Cardiac muscle cell (in vitro differentiated cells and primary cell): ENCODE measurements around the gene BCAS3. TPM values are rescaled to one million over a fixed set of nuclear protein-coding genes. Genes with fewer than 3 reads are reported as not detected.
A peak's percentile ranks its signal among the peaks of the same experiment; 100 is the strongest.

Source experiments
- DNase-seq, 2 donors: peaks; one replicate each; pipeline versions ENCODE4 v3.0.0 to v3.0.0-alpha.2; 2010 to 2017; ENCODE audit warnings: low read depth in 1 of 2, low spot score in 1 of 2
- H3K27ac ChIP-seq: fragments of 200-600 bp; sonication (generic); 2 replicates; pipeline ENCODE4 v1.5.1; 2016
- H3K27me3 ChIP-seq: fragments of 200-600 bp; sonication (generic); 2 replicates; pipeline ENCODE4 v1.6.0; 2016; ENCODE audit warnings: control low read depth
- H3K36me3 ChIP-seq: fragments of 200-600 bp; sonication (generic); 2 replicates; pipeline ENCODE4 v1.5.1; 2016; ENCODE audit warnings: control low read depth
- H3K4me1 ChIP-seq: fragments of 200-600 bp; sonication (generic); 2 replicates; pipeline ENCODE4 v1.8.1; 2017; ENCODE audit warnings: low read depth, mild to moderate bottlenecking, mixed run types
- H3K4me3 ChIP-seq: fragments of 200-600 bp; sonication (generic); 2 replicates; pipeline ENCODE4 v1.5.1; 2016; ENCODE audit warnings: mild to moderate bottlenecking
- H3K9me3 ChIP-seq: fragments of 200-600 bp; sonication (generic); 2 replicates; pipeline ENCODE4 v1.5.1; 2017; ENCODE audit warnings: low read depth, mild to moderate bottlenecking, control low read depth
- polyA plus RNA-seq: library from polyadenylated mRNA; unstranded; fragments of >200 nt; fragmentation: Nextera tagmentation; extraction: Ambion mirVana; gene quantifications from 2 replicates; pipeline ENCODE4 v1.2.1, GENCODE V29; 2016
- total RNA-seq: library from RNA; depleted of rRNA; stranded (reverse); fragments of >200 nt; gene quantifications from 2 replicates; pipeline ENCODE4 v1.2.3, GENCODE V29; 2016
- TF ChIP-seq, protein P1 (sequence below): IDR thresholded peaks from 2 replicates; pipeline ENCODE4 v1.5.1; 2012; ENCODE audit warnings: low read depth, mild to moderate bottlenecking, low read length

The BCAS3 gene
- total and polyA plus RNA-seq, 2 experiments from 2014 or later = 36.5 to 39.6 TPM

- TF ChIP-seq, protein P1, sequence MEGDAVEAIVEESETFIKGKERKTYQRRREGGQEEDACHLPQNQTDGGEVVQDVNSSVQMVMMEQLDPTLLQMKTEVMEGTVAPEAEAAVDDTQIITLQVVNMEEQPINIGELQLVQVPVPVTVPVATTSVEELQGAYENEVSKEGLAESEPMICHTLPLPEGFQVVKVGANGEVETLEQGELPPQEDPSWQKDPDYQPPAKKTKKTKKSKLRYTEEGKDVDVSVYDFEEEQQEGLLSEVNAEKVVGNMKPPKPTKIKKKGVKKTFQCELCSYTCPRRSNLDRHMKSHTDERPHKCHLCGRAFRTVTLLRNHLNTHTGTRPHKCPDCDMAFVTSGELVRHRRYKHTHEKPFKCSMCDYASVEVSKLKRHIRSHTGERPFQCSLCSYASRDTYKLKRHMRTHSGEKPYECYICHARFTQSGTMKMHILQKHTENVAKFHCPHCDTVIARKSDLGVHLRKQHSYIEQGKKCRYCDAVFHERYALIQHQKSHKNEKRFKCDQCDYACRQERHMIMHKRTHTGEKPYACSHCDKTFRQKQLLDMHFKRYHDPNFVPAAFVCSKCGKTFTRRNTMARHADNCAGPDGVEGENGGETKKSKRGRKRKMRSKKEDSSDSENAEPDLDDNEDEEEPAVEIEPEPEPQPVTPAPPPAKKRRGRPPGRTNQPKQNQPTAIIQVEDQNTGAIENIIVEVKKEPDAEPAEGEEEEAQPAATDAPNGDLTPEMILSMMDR = no peak
- H3K36me3 ChIP-seq = peaks cover 27% of the 10 kb centered on the region
- H3K4me3 ChIP-seq = peak overlapping the region; percentile 63
- H3K4me1 ChIP-seq = peaks cover 39% of the 10 kb centered on the region
- H3K27ac ChIP-seq = no peak overlapping the region
- no peaks in the 10 kb centered on the region for H3K9me3 ChIP-seq
- peaks cover 58% of the 10 kb centered on the region for H3K27me3 ChIP-seq
- peak in 1 of 2 donors; percentile 39 for DNase-seq
Measured at GRCh38 chr17:61402978-61403800, 725.5 kb downstream of the BCAS3 start.

DNA sequence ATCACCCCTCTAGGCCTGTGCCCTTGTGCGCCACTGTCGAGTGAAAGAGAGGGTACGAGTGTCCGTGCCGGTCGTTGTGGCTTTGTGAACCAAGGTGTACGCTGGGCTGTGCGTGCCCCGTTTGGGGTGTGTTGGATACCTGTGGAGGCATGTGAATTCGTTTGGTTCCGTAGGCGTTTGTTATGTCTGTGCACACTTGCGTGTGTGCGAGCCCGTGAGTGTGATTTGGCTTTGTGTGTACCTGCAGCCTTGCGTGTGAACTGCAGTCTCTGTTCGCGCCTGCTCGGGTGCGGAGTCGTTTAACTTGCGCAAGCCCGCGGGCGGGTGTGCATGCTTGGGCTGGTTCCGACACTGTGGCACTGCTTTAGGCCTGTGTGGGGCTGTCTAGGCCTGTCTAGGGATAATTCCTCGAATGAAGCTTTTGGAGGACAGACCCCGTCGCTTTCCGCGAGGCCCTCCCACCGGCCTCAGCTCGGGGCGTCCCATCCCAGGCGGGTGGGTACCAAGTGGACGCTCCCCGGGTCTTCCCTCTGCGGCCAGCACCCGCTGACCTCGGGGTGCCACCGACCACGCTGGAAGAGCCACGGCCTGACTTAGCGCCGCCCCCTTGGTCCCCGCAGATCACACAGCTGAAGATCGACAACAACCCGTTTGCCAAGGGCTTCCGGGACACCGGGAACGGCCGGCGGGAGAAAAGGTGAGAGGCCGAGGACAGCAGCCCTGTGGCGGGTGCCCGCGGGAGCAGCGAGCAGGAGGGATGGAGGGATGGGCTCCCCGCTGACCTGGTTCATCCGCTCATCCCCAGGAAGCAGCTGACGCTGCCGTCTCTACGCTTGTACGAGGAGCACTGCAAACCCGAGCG, 726.4 kb downstream of the BCAS3 start:
- H3K36me3 ChIP-seq = peaks cover 29% of the 10 kb centered on the region
- H3K27me3 ChIP-seq = peaks cover 63% of the 10 kb centered on the region
- H3K9me3 ChIP-seq = no peaks in the 10 kb centered on the region
- H3K27ac ChIP-seq = no peak overlapping the region
- H3K4me3 ChIP-seq = peak overlapping the region; percentile 63
- peaks cover 44% of the 10 kb centered on the region for H3K4me1 ChIP-seq
- no peak for DNase-seq
- TF ChIP-seq, protein P1 = no peak

DNA sequence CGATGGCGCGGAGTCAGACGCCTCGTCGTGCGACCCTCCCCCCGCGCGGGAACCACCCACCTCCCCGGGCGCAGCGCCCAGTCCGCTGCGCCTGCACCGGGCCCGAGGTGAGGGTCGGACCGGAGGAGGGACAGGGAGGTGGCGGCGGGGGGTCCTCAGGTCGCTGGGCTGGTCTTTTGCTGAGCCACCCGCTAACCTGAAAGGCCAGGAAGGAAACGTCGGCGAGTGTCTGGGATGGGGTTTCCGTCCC, 726.9 kb downstream of the BCAS3 start:
- TF ChIP-seq, protein P1 = no peak
- Histone ChIP-seq H3K36me3 (peaks cover 29% of the 10 kb centered on the region), H3K27ac (peak overlapping the region; percentile 67), H3K4me3 (peak overlapping the region; percentile 63), H3K4me1 (peaks cover 47% of the 10 kb centered on the region), H3K9me3 (no peaks in the 10 kb centered on the region), H3K27me3 (peaks cover 66% of the 10 kb centered on the region)
- DNase-seq = no peak

- Histone ChIP-seq H3K9me3 (no peaks in the 10 kb centered on the region), H3K4me3 (peak overlapping the region; percentile 63), H3K36me3 (peaks cover 29% of the 10 kb centered on the region), H3K27me3 (peaks cover 70% of the 10 kb centered on the region), H3K27ac (peak overlapping the region; percentile 67), H3K4me1 (peaks cover 47% of the 10 kb centered on the region)
- peak in 1 of 2 donors; percentile 51 for DNase-seq
- TF ChIP-seq, protein P1 = no peak
Measured at GRCh38 chr17:61404913-61405685, 727.4 kb downstream of the BCAS3 start.

DNA sequence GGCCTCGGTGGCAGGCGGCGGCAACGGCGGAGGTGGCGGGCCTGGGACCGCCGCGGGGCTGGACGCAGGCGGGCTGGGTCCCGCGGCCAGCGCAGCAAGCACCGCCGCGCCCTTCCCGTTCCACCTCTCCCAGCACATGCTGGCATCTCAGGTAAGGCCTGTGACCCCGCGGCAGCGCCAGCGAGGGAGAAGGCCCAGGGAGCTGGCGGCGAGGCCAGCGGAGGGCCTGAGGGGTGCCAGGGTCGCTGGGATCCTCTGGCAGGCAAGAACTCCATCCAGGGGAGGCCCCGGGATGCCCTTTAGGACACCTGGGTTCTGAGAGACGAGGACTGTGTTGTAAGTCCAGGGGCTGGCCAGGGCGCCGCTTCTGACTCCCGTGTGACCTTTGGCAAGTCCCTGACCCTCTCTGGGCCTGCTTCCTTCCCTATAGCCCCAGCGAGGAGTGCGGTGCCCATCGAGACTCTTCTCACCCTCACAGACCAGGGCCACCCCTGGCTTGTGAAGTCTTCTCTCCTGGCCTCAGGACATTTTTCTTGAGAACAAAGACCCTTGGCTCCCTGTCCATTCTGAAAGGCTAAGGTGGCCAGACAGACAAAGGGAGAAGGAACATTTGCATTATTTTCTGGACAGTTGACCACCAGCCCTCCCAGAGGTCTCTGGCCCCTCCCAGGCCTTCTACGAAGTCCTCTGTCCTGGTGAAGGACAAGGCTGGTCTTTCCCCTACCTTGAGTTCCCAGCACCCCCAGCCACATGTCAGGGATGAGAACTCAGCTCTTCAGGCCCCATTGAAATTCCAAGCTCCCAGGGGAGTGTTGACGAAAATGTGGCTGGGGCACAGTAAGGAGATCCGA, 728.3 kb downstream of the BCAS3 start:
- peak in 1 of 2 donors; percentile 40 for DNase-seq
- H3K9me3 ChIP-seq = no peaks in the 10 kb centered on the region
- H3K4me3 ChIP-seq = peak overlapping the region; percentile 63
- H3K27ac ChIP-seq = peak overlapping the region; percentile 67
- H3K4me1 ChIP-seq = peaks cover 51% of the 10 kb centered on the region
- H3K36me3 ChIP-seq = peaks cover 29% of the 10 kb centered on the region
- TF ChIP-seq, protein P1 = no peak
- peaks cover 69% of the 10 kb centered on the region for H3K27me3 ChIP-seq
